Thoracic aorta endothelial cell (primary cell): ENCODE data around the gene DCST2. TPM values are rescaled to one million over a fixed set of nuclear protein-coding genes. Genes with fewer than 3 reads are reported as not detected.

ENCODE experiments used
- small RNA-seq: library from RNA; depleted of rRNA; stranded (forward); fragments of <200 nt; gene quantifications from one replicate; pipeline ENCODE3, GENCODE V24; 2012
- total RNA-seq: library from RNA; depleted of rRNA; stranded (reverse); fragments of >200 nt; gene quantifications from 2 replicates; pipeline ENCODE4 v1.2.3, GENCODE V29; 2012

The DCST2 gene
- 0.29 TPM in 1 of 2 replicates, not detected in the other for total RNA-seq

GRCh38 chr1:155033524-155033923, at the start of gene DCST2, which contains the start of gene DCST1:
DCST2 (minus strand) TSS chr1:155033781; CDS start chr1:155033701, 80 bp downstream.
DCST1 (plus strand) TSS chr1:155033824; CDS start chr1:155034037, 213 bp downstream.

GRCh38 chr1:155078469-155079209, 45.1 kb upstream of the DCST2 start, which contains the start of gene EFNA3:
EFNA3 (plus strand) TSS chr1:155078837; CDS start chr1:155078942, 105 bp downstream.

GRCh38 chr1:155063550-155064110, 30.0 kb upstream of the DCST2 start, which contains the start of gene EFNA4:
EFNA4 (plus strand) TSS chr1:155063740; CDS start chr1:155063824, 84 bp downstream.

GRCh38 chr1:155050560-155051341, 17.2 kb upstream of the DCST2 start, which contains the start of gene ADAM15:
ADAM15 (plus strand) TSS chr1:155051316; CDS start chr1:155051387, 71 bp downstream.

GRCh38 chr1:155002464-155003226, 30.9 kb downstream of the DCST2 start, which contains the start of gene ZBTB7B:
ZBTB7B (plus strand) TSS chr1:155002802; CDS start chr1:155014661, 11,859 bp downstream.

GRCh38 chr1:154993572-154994268, 39.9 kb downstream of the DCST2 start, which contains the start of gene LENEP:
LENEP (plus strand) TSS chr1:154993586; CDS start chr1:154993608, 22 bp downstream.

GRCh38 chr1:154982897-154983648, 50.5 kb downstream of the DCST2 start, which contains the start of gene FLAD1:
FLAD1 (plus strand) TSS chr1:154983344; CDS start chr1:154983695, 351 bp downstream.

GRCh38 chr1:154974102-154974807, 59.3 kb downstream of the DCST2 start, which contains the start of gene CKS1B:
CKS1B (plus strand) TSS chr1:154974681; CDS start chr1:154974746, 65 bp downstream.

GRCh38 chr1:154970631-154971340, 62.8 kb downstream of the DCST2 start, which contains the start of gene SHC1:
SHC1 (minus strand) TSS chr1:154970747; CDS start chr1:154970526, 221 bp downstream.

Small RNA genes lying within 50 kb of the gene (small RNA-seq; reads per million reads assigned to genes)
- not detected for gene MIR4258

Other genes starting within 250 kb of the DCST2 start
- 0.40 and 0.93 TPM in 2 replicates for gene KCNN3, start 163.5 kb downstream of the DCST2 start, total RNA-seq
- 9.2 and 10.5 TPM in 2 replicates for gene PMVK, start 97.1 kb downstream of the DCST2 start, total RNA-seq
- gene PBXIP1, start 77.7 kb downstream of the DCST2 start, total RNA-seq, result 41.5 and 42.0 TPM in 2 replicates
- gene PYGO2, start 72.0 kb downstream of the DCST2 start, total RNA-seq, result 11.3 and 12.6 TPM in 2 replicates
- 248 and 273 TPM in 2 replicates for gene SHC1, start 63.0 kb downstream of the DCST2 start, total RNA-seq
- gene CKS1B, start 59.1 kb downstream of the DCST2 start, total RNA-seq, result 116 and 126 TPM in 2 replicates
- 21.6 and 22.3 TPM in 2 replicates for gene FLAD1, start 50.4 kb downstream of the DCST2 start, total RNA-seq
- 0.40 TPM in 1 of 2 replicates, not detected in the other for gene LENEP, start 40.2 kb downstream of the DCST2 start, total RNA-seq
- 10.2 and 15.0 TPM in 2 replicates for gene ZBTB7B, start 31.0 kb downstream of the DCST2 start, total RNA-seq
- not detected in 2 replicates for gene DCST1, start within 50 bp of the DCST2 start, total RNA-seq
- 172 and 268 TPM in 2 replicates for gene ADAM15, start 17.5 kb upstream of the DCST2 start, total RNA-seq
- 4.0 and 7.0 TPM in 2 replicates for gene EFNA4, start 30.0 kb upstream of the DCST2 start, total RNA-seq
- gene EFNA3, start 45.1 kb upstream of the DCST2 start, total RNA-seq, result 0.66 and 1.9 TPM in 2 replicates
- 30.5 and 45.1 TPM in 2 replicates for gene EFNA1, start 94.1 kb upstream of the DCST2 start, total RNA-seq
- 24.3 and 39.1 TPM in 2 replicates for gene SLC50A1, start 102.1 kb upstream of the DCST2 start, total RNA-seq
- gene DPM3, start 106.8 kb upstream of the DCST2 start, total RNA-seq, result 23.7 and 37.9 TPM in 2 replicates
- 77.7 and 105 TPM in 2 replicates for gene KRTCAP2, start 139.5 kb upstream of the DCST2 start, total RNA-seq
- 5.7 and 7.2 TPM in 2 replicates for gene TRIM46, start 140.1 kb upstream of the DCST2 start, total RNA-seq
- 8.5 and 9.1 TPM in 2 replicates for gene THBS3, start 174.1 kb upstream of the DCST2 start, total RNA-seq
- gene MTX1, start 174.9 kb upstream of the DCST2 start, total RNA-seq, result 36.7 and 43.9 TPM in 2 replicates
- 11.8 and 15.3 TPM in 2 replicates for gene ENTREP3, start 221.7 kb upstream of the DCST2 start, total RNA-seq
- 36.3 and 45.4 TPM in 2 replicates for gene SCAMP3, start 228.6 kb upstream of the DCST2 start, total RNA-seq
- 33.8 and 34.6 TPM in 2 replicates for gene CLK2, start 239.7 kb upstream of the DCST2 start, total RNA-seq
- gene HCN3, start 243.7 kb upstream of the DCST2 start, total RNA-seq, result 0.40 and 0.65 TPM in 2 replicates